HEK293 (cell line): ENCODE data around the gene CSNK1E.
A peak's percentile ranks its signal among the peaks of the same experiment; 100 is the strongest.

Source experiments
- CTCF ChIA-PET: fragments of 350-600 bp; formaldehyde crosslinking; extraction: SDS; loops from one replicate; lab custom pipeline; 2021; ENCODE audit warnings: antibody characterized with exemption; lab: Yijun Ruan, JAX
- POLR2A ChIA-PET: fragments of 300-600 bp; formaldehyde crosslinking; extraction: SDS; loops from one replicate; lab custom pipeline; 2020; ENCODE audit warnings: antibody characterized with exemption, inconsistent platforms; lab: Yijun Ruan, JAX
- H3K27ac ChIP-seq: fragments of 200-500 bp; sonication (Bioruptor generic); 2 replicates; pipeline ENCODE4 v1.5.1; 2014; ENCODE audit warnings: low read depth, low read length, control low read depth, inconsistent platforms; ENCODE audit errors: extremely low read depth
- H3K36me3 ChIP-seq, 2 experiments: fragments of 200-500 bp in 1 of 2; sonication (Bioruptor generic) in 1 of 2; 1 replicate in 1 of 2; 2 replicates in 1 of 2; pipeline ENCODE4 v1.5.1; 2014 to 2017; ENCODE audit warnings: inconsistent platforms in 2 of 2, low read length in 2 of 2; ENCODE audit not compliant: control insufficient read depth in 2 of 2, insufficient read depth in 1 of 2
- H3K4me1 ChIP-seq: fragments of 200-500 bp; sonication (Bioruptor generic); 2 replicates; pipeline ENCODE4 v1.5.1; 2014; ENCODE audit warnings: mild to moderate bottlenecking, low read length, inconsistent platforms; ENCODE audit not compliant: control insufficient read depth, insufficient read depth
- H3K4me3 ChIP-seq: 2 replicates; pipeline ENCODE4 v1.5.1; 2011; ENCODE audit warnings: low read depth, mild to moderate bottlenecking, control low read depth, low read length, moderate library complexity
- H3K9me3 ChIP-seq: fragments of 200-500 bp; sonication (Bioruptor generic); 2 replicates; pipeline ENCODE4 v1.5.1; 2014; ENCODE audit warnings: low read depth, low read length, inconsistent platforms; ENCODE audit not compliant: control insufficient read depth, insufficient read depth
- BCL11A ChIP-seq: fragments of 450-650 bp; formaldehyde crosslinking; IDR thresholded peaks from 2 replicates; pipeline ENCODE4 v1.5.1; 2016; ENCODE audit warnings: low read depth, missing biosample characterization, missing genetic modification characterization
- GFI1B ChIP-seq: fragments of 450-650 bp; formaldehyde crosslinking; IDR thresholded peaks from 2 replicates; pipeline ENCODE4 v1.5.1; 2016; ENCODE audit warnings: missing biosample characterization, missing genetic modification characterization
- GLI4 ChIP-seq: fragments of 450-650 bp; formaldehyde crosslinking; IDR thresholded peaks from 2 replicates; pipeline ENCODE4 v1.5.1; 2016; ENCODE audit warnings: missing biosample characterization, missing genetic modification characterization
- KLF10 ChIP-seq: fragments of 450-650 bp; IDR thresholded peaks from 2 replicates; pipeline ENCODE4 v1.5.1; 2018; ENCODE audit warnings: missing biosample characterization, mild to moderate bottlenecking, missing genetic modification characterization
- ZEB2 ChIP-seq: fragments of 450-650 bp; formaldehyde crosslinking; IDR thresholded peaks from 2 replicates; pipeline ENCODE4 v1.5.1; 2016; ENCODE audit warnings: missing biosample characterization, missing genetic modification characterization
- ZNF138 ChIP-seq: fragments of 450-650 bp; formaldehyde crosslinking; IDR thresholded peaks from 2 replicates; pipeline ENCODE4 v1.5.1; 2016; ENCODE audit warnings: missing biosample characterization, missing genetic modification characterization, borderline replicate concordance
- ZNF214 ChIP-seq: fragments of 450-650 bp; formaldehyde crosslinking; IDR thresholded peaks from 2 replicates; pipeline ENCODE4 v1.5.1; 2017; ENCODE audit warnings: missing biosample characterization, mild to moderate bottlenecking, missing genetic modification characterization, borderline replicate concordance
- ZNF292 ChIP-seq: fragments of 450-650 bp; formaldehyde crosslinking; IDR thresholded peaks from 2 replicates; pipeline ENCODE4 v1.5.1; 2016; ENCODE audit warnings: low read depth, missing biosample characterization, missing genetic modification characterization, borderline replicate concordance
- ZNF324 ChIP-seq: fragments of 450-650 bp; formaldehyde crosslinking; IDR thresholded peaks from 2 replicates; pipeline ENCODE4 v1.5.1; 2016; ENCODE audit warnings: missing biosample characterization, missing genetic modification characterization
- ZNF37A ChIP-seq: fragments of 450-650 bp; IDR thresholded peaks from 2 replicates; pipeline ENCODE4 v1.5.1; 2018; ENCODE audit warnings: missing biosample characterization, missing genetic modification characterization
- ZNF394 ChIP-seq: fragments of 450-650 bp; formaldehyde crosslinking; IDR thresholded peaks from 2 replicates; pipeline ENCODE4 v1.5.1; 2016; ENCODE audit warnings: missing biosample characterization, missing genetic modification characterization, mild to moderate bottlenecking, moderate library complexity, borderline replicate concordance
- ZNF514 ChIP-seq: fragments of 450-650 bp; formaldehyde crosslinking; IDR thresholded peaks from 2 replicates; pipeline ENCODE4 v1.5.1; 2016; ENCODE audit warnings: missing biosample characterization, missing genetic modification characterization
- ZNF549 ChIP-seq: fragments of 450-650 bp; IDR thresholded peaks from 2 replicates; pipeline ENCODE4 v1.5.1; 2018; ENCODE audit warnings: missing biosample characterization, missing genetic modification characterization, mild to moderate bottlenecking, inconsistent platforms, moderate library complexity
- TF ChIP-seq, protein P1 (sequence below): fragments of 450-650 bp; formaldehyde crosslinking; IDR thresholded peaks from 2 replicates; pipeline ENCODE4; 2016; ENCODE audit warnings: missing biosample characterization, missing genetic modification characterization
- TF ChIP-seq, protein P2 (sequence below): fragments of 450-650 bp; formaldehyde crosslinking; IDR thresholded peaks from 2 replicates; pipeline ENCODE4 v1.5.1; 2016; ENCODE audit warnings: missing biosample characterization, missing genetic modification characterization
- TF ChIP-seq, protein P3 (sequence below): fragments of 450-650 bp; formaldehyde crosslinking; IDR thresholded peaks from 2 replicates; pipeline ENCODE4 v1.5.1; 2016; ENCODE audit warnings: missing biosample characterization, missing genetic modification characterization

CSNK1E gene

DNA sequence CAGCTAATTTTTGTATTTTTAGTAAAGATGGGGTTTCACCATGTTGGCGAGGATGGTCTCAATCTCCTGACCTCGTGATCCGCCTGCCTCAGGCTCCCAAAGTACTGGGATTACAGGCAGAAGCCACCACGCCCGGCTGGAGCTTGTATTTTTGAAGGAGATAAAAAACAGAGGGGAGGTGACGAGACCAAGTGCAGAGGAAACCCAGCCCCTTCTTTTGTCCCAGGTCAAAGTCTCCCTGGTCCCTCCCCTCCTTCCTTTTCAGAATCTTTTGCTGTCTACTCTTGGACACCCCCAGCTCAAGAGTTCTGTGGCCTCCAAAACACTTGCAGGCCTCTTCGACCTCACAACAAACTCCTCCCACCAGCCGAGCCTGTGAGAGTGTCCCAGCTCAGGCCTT lies 32.2 kb downstream of the CSNK1E start:
- POLR2A ChIA-PET, result interaction anchor here (0.9 to 1.0 kb wide), 2 partner anchors 8 to 12 kb away, joined by 3 to 5 read pairs; no protein-coding TSS in a partner anchor
- Histone ChIP-seq H3K4me1 (0 out of 2 replicates have a peak, but pooled peaks cover 5% of the 10 kb centered on the region), H3K27ac (no peak overlapping the region), H3K4me3 (no peak overlapping the region), H3K9me3 (no peaks in the 10 kb centered on the region), H3K36me3 (peaks cover 6 to 21% of the 10 kb centered on the region in 2 experiments; a peak in 2 of 3 replicates)
- CTCF ChIA-PET, result interaction anchor here (0.8 to 1.3 kb wide), 3 partner anchors 13 to 232 kb away, joined by 3 read pairs; no protein-coding TSS in a partner anchor
- TF ChIP-seq ZNF292 (no peak), ZNF37A (no peak), ZNF214 (tag by site-specific recombination) (no peak)
- TF ChIP-seq, protein P1, sequence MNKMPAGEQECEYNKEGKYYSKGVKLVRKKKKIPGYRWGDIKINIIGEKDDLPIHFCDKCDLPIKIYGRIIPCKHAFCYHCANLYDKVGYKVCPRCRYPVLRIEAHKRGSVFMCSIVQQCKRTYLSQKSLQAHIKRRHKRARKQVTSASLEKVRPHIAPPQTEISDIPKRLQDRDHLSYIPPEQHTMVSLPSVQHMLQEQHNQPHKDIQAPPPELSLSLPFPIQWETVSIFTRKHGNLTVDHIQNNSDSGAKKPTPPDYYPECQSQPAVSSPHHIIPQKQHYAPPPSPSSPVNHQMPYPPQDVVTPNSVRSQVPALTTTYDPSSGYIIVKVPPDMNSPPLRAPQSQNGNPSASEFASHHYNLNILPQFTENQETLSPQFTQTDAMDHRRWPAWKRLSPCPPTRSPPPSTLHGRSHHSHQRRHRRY (tag by site-specific recombination), result no peak

DNA sequence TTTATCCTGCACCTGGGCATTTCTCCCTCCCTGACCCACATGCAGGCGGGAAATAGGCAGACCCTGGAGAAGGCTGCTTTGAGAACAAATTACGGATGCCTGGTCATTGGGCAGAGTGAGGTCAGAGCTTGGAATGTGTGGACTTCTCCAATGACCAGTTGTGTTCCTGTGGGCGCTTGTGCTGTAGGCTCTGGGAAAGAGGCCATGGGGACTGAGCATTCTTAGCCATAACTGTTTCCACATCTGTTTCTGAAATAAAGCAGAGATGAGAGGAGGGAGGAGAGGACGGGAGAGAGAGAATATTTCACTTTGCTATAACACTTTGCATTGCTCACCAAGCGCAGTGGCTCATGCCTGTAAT lies 33.2 kb downstream of the CSNK1E start:
- TF ChIP-seq ZNF514 (tag by site-specific recombination), result no peak
- no peak for TF ChIP-seq ZNF549 (tag by site-specific recombination)
- TF ChIP-seq, all 188 proteins: peak for 0
- Histone ChIP-seq H3K36me3 (peaks cover 3 to 14% of the 10 kb centered on the region in 2 experiments; a peak in 2 of 3 replicates), H3K4me1 (0 out of 2 replicates have a peak, but pooled peaks cover 5% of the 10 kb centered on the region), H3K27ac (peak overlapping the region; percentile 32), H3K9me3 (no peaks in the 10 kb centered on the region), H3K4me3 (no peak overlapping the region)
- POLR2A ChIA-PET, result interaction anchor here (0.5 to 1.2 kb wide), 5 partner anchors 12 to 379 kb away, joined by 3 to 4 read pairs (median 3); partner anchors contain the start of gene TMEM184B
- CTCF ChIA-PET, result interaction anchor here (0.5 to 0.9 kb wide), 2 partner anchors 28 to 54 kb away, joined by 3 read pairs; no protein-coding TSS in a partner anchor

DNA sequence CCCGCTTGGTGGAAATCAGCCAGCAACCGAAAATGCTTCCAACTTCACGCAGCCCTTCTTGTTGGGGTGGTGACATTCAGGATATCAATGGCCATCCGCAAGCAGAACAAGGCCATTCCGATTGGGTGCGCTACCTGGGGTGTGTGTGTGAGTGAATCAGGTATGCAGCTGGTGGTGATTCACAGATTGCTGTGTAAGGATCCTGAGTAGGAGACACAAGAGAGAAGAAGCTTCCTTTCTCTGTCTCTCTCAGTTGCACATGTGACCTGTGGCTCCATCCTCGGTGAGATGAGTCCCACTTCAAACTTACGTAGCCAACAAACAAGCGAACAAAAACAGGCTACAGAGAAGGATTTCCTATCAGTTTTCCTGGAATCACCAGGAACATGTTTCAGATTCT lies 34.8 kb downstream of the CSNK1E start:
- Histone ChIP-seq H3K4me1 (0 out of 2 replicates have a peak, but pooled peaks cover 5% of the 10 kb centered on the region), H3K9me3 (no peaks in the 10 kb centered on the region), H3K36me3 (peaks cover 0 to 9% of the 10 kb centered on the region in 2 experiments; a peak in 1 of 3 replicates), H3K4me3 (no peak overlapping the region), H3K27ac (no peak overlapping the region)
- POLR2A ChIA-PET, result no interaction called here
- TF ChIP-seq ZNF138 (tag by site-specific recombination) (no peak), BCL11A (tag by site-specific recombination) (no peak), GFI1B (tag by site-specific recombination) (no peak), ZNF394 (tag by site-specific recombination) (no peak), KLF10 (tag by site-specific recombination) (no peak), ZEB2 (tag by site-specific recombination) (no peak), ZNF324 (tag by site-specific recombination) (no peak), GLI4 (tag by site-specific recombination) (no peak)
- TF ChIP-seq, protein P2, sequence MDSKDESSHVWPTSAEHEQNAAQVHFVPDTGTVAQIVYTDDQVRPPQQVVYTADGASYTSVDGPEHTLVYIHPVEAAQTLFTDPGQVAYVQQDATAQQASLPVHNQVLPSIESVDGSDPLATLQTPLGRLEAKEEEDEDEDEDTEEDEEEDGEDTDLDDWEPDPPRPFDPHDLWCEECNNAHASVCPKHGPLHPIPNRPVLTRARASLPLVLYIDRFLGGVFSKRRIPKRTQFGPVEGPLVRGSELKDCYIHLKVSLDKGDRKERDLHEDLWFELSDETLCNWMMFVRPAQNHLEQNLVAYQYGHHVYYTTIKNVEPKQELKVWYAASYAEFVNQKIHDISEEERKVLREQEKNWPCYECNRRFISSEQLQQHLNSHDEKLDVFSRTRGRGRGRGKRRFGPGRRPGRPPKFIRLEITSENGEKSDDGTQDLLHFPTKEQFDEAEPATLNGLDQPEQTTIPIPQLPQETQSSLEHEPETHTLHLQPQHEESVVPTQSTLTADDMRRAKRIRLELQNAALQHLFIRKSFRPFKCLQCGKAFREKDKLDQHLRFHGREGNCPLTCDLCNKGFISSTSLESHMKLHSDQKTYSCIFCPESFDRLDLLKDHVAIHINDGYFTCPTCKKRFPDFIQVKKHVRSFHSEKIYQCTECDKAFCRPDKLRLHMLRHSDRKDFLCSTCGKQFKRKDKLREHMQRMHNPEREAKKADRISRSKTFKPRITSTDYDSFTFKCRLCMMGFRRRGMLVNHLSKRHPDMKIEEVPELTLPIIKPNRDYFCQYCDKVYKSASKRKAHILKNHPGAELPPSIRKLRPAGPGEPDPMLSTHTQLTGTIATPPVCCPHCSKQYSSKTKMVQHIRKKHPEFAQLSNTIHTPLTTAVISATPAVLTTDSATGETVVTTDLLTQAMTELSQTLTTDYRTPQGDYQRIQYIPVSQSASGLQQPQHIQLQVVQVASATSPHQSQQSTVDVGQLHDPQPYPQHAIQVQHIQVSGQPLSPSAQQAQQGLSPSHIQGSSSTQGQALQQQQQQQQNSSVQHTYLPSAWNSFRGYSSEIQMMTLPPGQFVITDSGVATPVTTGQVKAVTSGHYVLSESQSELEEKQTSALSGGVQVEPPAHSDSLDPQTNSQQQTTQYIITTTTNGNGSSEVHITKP (tag by site-specific recombination), result no peak
- TF ChIP-seq, protein P3, sequence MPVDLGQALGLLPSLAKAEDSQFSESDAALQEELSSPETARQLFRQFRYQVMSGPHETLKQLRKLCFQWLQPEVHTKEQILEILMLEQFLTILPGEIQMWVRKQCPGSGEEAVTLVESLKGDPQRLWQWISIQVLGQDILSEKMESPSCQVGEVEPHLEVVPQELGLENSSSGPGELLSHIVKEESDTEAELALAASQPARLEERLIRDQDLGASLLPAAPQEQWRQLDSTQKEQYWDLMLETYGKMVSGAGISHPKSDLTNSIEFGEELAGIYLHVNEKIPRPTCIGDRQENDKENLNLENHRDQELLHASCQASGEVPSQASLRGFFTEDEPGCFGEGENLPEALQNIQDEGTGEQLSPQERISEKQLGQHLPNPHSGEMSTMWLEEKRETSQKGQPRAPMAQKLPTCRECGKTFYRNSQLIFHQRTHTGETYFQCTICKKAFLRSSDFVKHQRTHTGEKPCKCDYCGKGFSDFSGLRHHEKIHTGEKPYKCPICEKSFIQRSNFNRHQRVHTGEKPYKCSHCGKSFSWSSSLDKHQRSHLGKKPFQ (tag by site-specific recombination), result no peak
- CTCF ChIA-PET, result interaction anchor here (1.0 kb wide), 1 partner anchor 69 kb away, joined by 4 read pairs; no protein-coding TSS in a partner anchor
